ENCODE data around the gene MANBA.

Gene MANBA

DNA sequence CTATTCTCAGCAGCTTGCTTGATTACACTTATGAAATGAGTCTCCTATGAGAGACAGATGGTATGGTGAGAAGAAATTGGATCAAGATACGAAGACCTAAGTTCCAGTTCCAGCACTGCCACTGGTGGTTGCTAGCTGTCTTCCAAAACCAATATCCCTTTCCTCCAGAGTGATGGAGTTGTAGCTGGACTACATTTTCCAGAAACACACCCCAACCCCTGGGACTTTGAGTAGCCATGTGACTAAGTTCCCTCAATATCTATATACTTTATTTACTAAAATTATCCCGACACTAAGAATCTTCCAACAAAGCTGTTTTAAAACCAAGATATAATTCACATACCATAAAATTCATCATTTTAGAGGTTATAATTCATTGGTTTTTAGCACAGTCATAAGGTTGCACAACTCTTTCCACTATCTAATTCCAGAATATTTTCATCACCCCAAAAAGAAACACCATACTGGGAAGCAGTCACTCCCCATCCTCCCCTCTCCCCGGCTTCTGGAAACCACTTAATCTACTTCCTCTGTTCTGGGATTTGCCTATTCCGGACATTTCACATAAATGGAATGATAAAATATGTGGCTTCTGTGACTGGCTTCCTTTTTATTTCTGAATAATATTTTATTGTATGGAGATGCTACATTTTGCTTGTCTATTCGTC is 118.0 kb downstream of the MANBA start:
- 100% methylated on average over 1 of the region's 5 CpGs for WGBS (ENCODE audit: insufficient coverage)
- no peak for DNase-seq
- ChIA-PET CTCF (interaction anchor here (1.6 to 1.7 kb wide), 2 partner anchors 9 to 12 kb away, joined by 3 to 6 read pairs; no protein-coding TSS in a partner anchor), POLR2A (no interaction called here)
- no peak overlapping the region for H3K4me3 ChIP-seq (ENCODE audit: control insufficient read depth in 1 of 7, extremely low read depth in 1 of 7, insufficient read depth in 4 of 7, low read depth in 2 of 7, low read length in 6 of 7)
- peaks cover 32 to 64% (median 49%) of the 10 kb centered on the region in 4 experiments for H3K36me3 ChIP-seq (ENCODE audit: control insufficient read depth in 4 of 4, insufficient read depth in 4 of 4, low read length in 3 of 4)
- no peaks in the 10 kb centered on the region for H3K4me1 ChIP-seq (ENCODE audit: control extremely low read depth in 1 of 4, control insufficient read depth in 4 of 4, insufficient read depth in 4 of 4, low read length in 3 of 4)
- no peak overlapping the region for H3K27ac ChIP-seq (ENCODE audit: insufficient read depth in 1 of 2, low read depth in 1 of 2, low read length in 2 of 2, poor library complexity in 1 of 2, severe bottlenecking in 2 of 2)
- peaks cover 0 to 4% (median 0%) of the 10 kb centered on the region in 5 experiments for H3K9me3 ChIP-seq (ENCODE audit: control extremely low read depth in 1 of 5, control insufficient read depth in 4 of 5, insufficient read depth in 2 of 5, low read depth in 1 of 5, low read length in 4 of 5)
- H3K27me3 ChIP-seq (replicated peaks in 2 of 5; ENCODE audit: control insufficient read depth in 4 of 5, insufficient read depth in 5 of 5, low read length in 4 of 5), result no peaks in the 10 kb centered on the region

DNA sequence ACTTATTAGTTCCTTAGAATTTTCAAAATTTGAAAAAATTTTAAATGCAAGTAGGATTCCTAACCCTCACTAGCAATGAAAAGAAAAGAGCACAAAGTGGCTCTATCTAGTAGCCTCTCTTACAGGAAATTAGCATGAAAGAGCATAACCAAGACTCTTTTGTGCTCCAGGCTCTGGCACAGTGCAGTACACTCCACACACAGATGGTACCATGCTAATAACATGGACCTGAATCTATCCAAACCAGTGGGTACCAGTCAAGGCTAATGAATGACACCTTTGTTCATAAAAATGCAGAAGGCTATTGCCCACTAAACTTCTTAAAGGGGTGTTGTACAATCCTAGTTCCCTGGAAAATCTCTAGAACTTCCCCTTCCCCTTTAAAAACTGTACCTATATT is 119.0 kb downstream of the MANBA start:
- no peak overlapping the region for H3K27ac ChIP-seq (ENCODE audit: insufficient read depth in 1 of 2, low read depth in 1 of 2, low read length in 2 of 2, poor library complexity in 1 of 2, severe bottlenecking in 2 of 2)
- ChIA-PET POLR2A (no interaction called here), CTCF (interaction anchor here (1.7 kb wide), 1 partner anchor 10 kb away, joined by 6 read pairs; no protein-coding TSS in a partner anchor)
- H3K36me3 ChIP-seq (ENCODE audit: control insufficient read depth in 4 of 4, insufficient read depth in 4 of 4, low read length in 3 of 4), result peaks cover 35 to 67% (median 52%) of the 10 kb centered on the region in 4 experiments
- DNase-seq, result no peak
- H3K4me3 ChIP-seq (ENCODE audit: control insufficient read depth in 1 of 7, extremely low read depth in 1 of 7, insufficient read depth in 4 of 7, low read depth in 2 of 7, low read length in 6 of 7), result no peak overlapping the region
- no peaks in the 10 kb centered on the region for H3K27me3 ChIP-seq (replicated peaks in 2 of 5; ENCODE audit: control insufficient read depth in 4 of 5, insufficient read depth in 5 of 5, low read length in 4 of 5)
- H3K4me1 ChIP-seq (ENCODE audit: control extremely low read depth in 1 of 4, control insufficient read depth in 4 of 4, insufficient read depth in 4 of 4, low read length in 3 of 4), result no peaks in the 10 kb centered on the region
- H3K9me3 ChIP-seq (ENCODE audit: control extremely low read depth in 1 of 5, control insufficient read depth in 4 of 5, insufficient read depth in 2 of 5, low read depth in 1 of 5, low read length in 4 of 5), result peaks cover 0 to 4% (median 0%) of the 10 kb centered on the region in 5 experiments

DNA sequence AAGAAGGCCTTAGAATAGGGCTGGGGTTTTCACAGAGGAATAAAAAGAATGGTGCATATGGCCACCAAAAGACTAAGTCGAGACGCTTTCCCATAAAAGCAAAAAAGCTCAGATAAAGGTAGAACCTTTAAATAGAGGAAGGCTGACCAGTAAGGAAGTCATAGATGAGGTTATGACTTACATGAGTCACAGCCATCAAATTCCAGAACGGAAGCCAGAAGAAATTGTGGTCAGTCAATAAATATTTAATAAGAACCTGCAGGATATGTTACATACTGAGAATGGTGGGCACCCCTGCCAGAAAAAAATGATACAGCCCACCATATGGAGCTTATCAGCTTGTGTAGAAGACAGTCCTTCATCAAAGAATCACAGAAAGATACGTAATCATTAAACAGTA is 120.1 kb downstream of the MANBA start:
- H3K4me3 ChIP-seq (ENCODE audit: control insufficient read depth in 1 of 7, extremely low read depth in 1 of 7, insufficient read depth in 4 of 7, low read depth in 2 of 7, low read length in 6 of 7), result no peak overlapping the region
- H3K27ac ChIP-seq (ENCODE audit: insufficient read depth in 1 of 2, low read depth in 1 of 2, low read length in 2 of 2, poor library complexity in 1 of 2, severe bottlenecking in 2 of 2), result no peak overlapping the region
- no peaks in the 10 kb centered on the region for H3K27me3 ChIP-seq (replicated peaks in 2 of 5; ENCODE audit: control insufficient read depth in 4 of 5, insufficient read depth in 5 of 5, low read length in 4 of 5)
- peaks cover 26 to 67% (median 50%) of the 10 kb centered on the region in 4 experiments for H3K36me3 ChIP-seq (ENCODE audit: control insufficient read depth in 4 of 4, insufficient read depth in 4 of 4, low read length in 3 of 4)
- ChIA-PET CTCF (interaction anchor here (1.1 to 1.2 kb wide), 2 partner anchors 20 to 367 kb away, joined by 3 read pairs; no protein-coding TSS in a partner anchor), POLR2A (no interaction called here)
- H3K9me3 ChIP-seq (ENCODE audit: control extremely low read depth in 1 of 5, control insufficient read depth in 4 of 5, insufficient read depth in 2 of 5, low read depth in 1 of 5, low read length in 4 of 5), result peaks cover 0 to 2% (median 0%) of the 10 kb centered on the region in 5 experiments
- no peaks in the 10 kb centered on the region for H3K4me1 ChIP-seq (ENCODE audit: control extremely low read depth in 1 of 4, control insufficient read depth in 4 of 4, insufficient read depth in 4 of 4, low read length in 3 of 4)
- DNase-seq, result no peak
- WGBS (ENCODE audit: insufficient coverage), result 93% methylated on average over 2 of the region's 4 CpGs

DNA sequence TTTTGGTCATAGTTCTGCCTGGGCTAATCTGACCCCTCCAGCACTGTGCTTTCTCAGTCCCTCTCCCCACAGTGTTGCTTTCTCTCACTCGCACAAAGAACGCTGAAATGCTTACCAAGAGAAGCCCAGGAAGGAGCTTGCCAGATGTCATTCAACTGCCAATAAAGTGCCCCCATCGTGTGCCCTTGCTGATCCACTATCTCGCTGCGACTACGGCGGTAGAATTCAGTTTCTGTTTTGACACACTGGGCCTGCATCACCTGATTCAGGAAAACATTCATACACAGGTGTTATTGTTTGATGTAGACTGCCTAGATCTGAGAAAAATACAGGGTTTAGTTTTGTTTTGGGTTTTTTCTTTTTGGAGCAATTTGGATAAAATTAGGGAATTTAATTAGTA is 121.2 kb downstream of the MANBA start:
- H3K27me3 ChIP-seq (replicated peaks in 2 of 5; ENCODE audit: control insufficient read depth in 4 of 5, insufficient read depth in 5 of 5, low read length in 4 of 5), result no peaks in the 10 kb centered on the region
- H3K4me3 ChIP-seq (ENCODE audit: control insufficient read depth in 1 of 7, extremely low read depth in 1 of 7, insufficient read depth in 4 of 7, low read depth in 2 of 7, low read length in 6 of 7), result no peak overlapping the region
- no peaks in the 10 kb centered on the region for H3K9me3 ChIP-seq (ENCODE audit: control extremely low read depth in 1 of 5, control insufficient read depth in 4 of 5, insufficient read depth in 2 of 5, low read depth in 1 of 5, low read length in 4 of 5)
- H3K36me3 ChIP-seq (ENCODE audit: control insufficient read depth in 4 of 4, insufficient read depth in 4 of 4, low read length in 3 of 4), result peaks cover 17 to 73% (median 54%) of the 10 kb centered on the region in 4 experiments
- CTCF ChIA-PET, result interaction anchor here (0.6 kb wide), 1 partner anchor 357 kb away, joined by 4 read pairs; no protein-coding TSS in a partner anchor
- POLR2A ChIA-PET, result no interaction called here
- no peak overlapping the region for H3K27ac ChIP-seq (ENCODE audit: insufficient read depth in 1 of 2, low read depth in 1 of 2, low read length in 2 of 2, poor library complexity in 1 of 2, severe bottlenecking in 2 of 2)
- H3K4me1 ChIP-seq (ENCODE audit: control extremely low read depth in 1 of 4, control insufficient read depth in 4 of 4, insufficient read depth in 4 of 4, low read length in 3 of 4), result no peaks in the 10 kb centered on the region
- DNase-seq, result no peak
- 93% methylated on average over 3 of the region's 7 CpGs for WGBS (ENCODE audit: insufficient coverage)

DNA sequence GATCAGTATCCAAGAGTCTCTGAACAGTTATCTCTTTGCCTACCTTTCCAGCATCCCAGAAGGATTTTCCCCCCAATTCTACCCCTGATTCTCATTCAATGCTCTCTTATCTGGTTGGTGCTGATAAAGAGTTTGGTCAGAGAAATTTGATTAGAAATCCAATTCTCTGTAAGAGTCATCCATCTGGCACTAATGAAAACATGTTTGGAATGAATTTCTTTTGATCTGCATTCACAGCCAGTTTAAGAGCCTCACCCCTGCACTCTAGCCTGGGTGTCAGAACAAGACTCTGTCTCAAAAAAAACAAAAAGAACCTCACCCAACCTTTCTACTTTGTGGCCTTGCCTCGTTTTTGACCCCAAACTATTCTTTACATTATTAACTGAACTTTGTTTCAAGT is 122.1 kb downstream of the MANBA start:
- no peak for DNase-seq
- Histone ChIP-seq H3K27me3 (replicated peaks in 2 of 5; ENCODE audit: control insufficient read depth in 4 of 5, insufficient read depth in 5 of 5, low read length in 4 of 5) (no peaks in the 10 kb centered on the region), H3K4me1 (ENCODE audit: control extremely low read depth in 1 of 4, control insufficient read depth in 4 of 4, insufficient read depth in 4 of 4, low read length in 3 of 4) (no peaks in the 10 kb centered on the region), H3K4me3 (ENCODE audit: control insufficient read depth in 1 of 7, extremely low read depth in 1 of 7, insufficient read depth in 4 of 7, low read depth in 2 of 7, low read length in 6 of 7) (no peak overlapping the region), H3K9me3 (ENCODE audit: control extremely low read depth in 1 of 5, control insufficient read depth in 4 of 5, insufficient read depth in 2 of 5, low read depth in 1 of 5, low read length in 4 of 5) (no peaks in the 10 kb centered on the region), H3K27ac (ENCODE audit: insufficient read depth in 1 of 2, low read depth in 1 of 2, low read length in 2 of 2, poor library complexity in 1 of 2, severe bottlenecking in 2 of 2) (no peak overlapping the region), H3K36me3 (ENCODE audit: control insufficient read depth in 4 of 4, insufficient read depth in 4 of 4, low read length in 3 of 4) (peaks cover 19 to 77% (median 59%) of the 10 kb centered on the region in 4 experiments)
- WGBS (ENCODE audit: insufficient coverage), result no CpG with 5 or more reads among the region's 1 CpG
- ChIA-PET POLR2A (no interaction called here), CTCF (no interaction called here)

DNA sequence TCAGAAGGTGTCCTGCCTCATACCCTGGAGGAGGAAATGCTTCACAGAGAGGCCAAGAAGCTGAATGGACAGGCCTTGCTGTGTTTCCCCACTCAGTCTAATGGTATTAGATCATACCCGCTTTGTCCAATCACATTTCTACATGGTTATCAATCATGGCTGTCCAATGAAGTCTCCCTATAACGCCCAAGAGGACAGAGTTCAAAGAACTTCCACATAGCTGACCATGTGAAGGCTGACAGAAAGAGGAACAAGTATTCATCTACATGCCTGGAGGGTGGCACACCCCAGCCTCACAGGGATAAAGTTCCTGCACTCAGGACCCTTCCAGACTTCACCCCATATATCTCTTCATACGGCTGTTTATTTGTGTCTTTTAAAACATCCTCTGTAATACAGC is 123.4 kb downstream of the MANBA start:
- no peak overlapping the region for H3K27ac ChIP-seq (ENCODE audit: insufficient read depth in 1 of 2, low read depth in 1 of 2, low read length in 2 of 2, poor library complexity in 1 of 2, severe bottlenecking in 2 of 2)
- POLR2A ChIA-PET, result no interaction called here
- CTCF ChIA-PET, result interaction anchor here (0.6 to 0.9 kb wide), 2 partner anchors 11 to 14 kb away, joined by 3 read pairs; no protein-coding TSS in a partner anchor
- no peak for DNase-seq
- no peaks in the 10 kb centered on the region for H3K4me1 ChIP-seq (ENCODE audit: control extremely low read depth in 1 of 4, control insufficient read depth in 4 of 4, insufficient read depth in 4 of 4, low read length in 3 of 4)
- no peak overlapping the region for H3K4me3 ChIP-seq (ENCODE audit: control insufficient read depth in 1 of 7, extremely low read depth in 1 of 7, insufficient read depth in 4 of 7, low read depth in 2 of 7, low read length in 6 of 7)
- no peaks in the 10 kb centered on the region for H3K27me3 ChIP-seq (replicated peaks in 2 of 5; ENCODE audit: control insufficient read depth in 4 of 5, insufficient read depth in 5 of 5, low read length in 4 of 5)
- no peaks in the 10 kb centered on the region for H3K9me3 ChIP-seq (ENCODE audit: control extremely low read depth in 1 of 5, control insufficient read depth in 4 of 5, insufficient read depth in 2 of 5, low read depth in 1 of 5, low read length in 4 of 5)
- WGBS (ENCODE audit: insufficient coverage), result 80% methylated on average over 2 of the region's 3 CpGs
- peaks cover 22 to 85% (median 65%) of the 10 kb centered on the region in 4 experiments for H3K36me3 ChIP-seq (ENCODE audit: control insufficient read depth in 4 of 4, insufficient read depth in 4 of 4, low read length in 3 of 4)

DNA sequence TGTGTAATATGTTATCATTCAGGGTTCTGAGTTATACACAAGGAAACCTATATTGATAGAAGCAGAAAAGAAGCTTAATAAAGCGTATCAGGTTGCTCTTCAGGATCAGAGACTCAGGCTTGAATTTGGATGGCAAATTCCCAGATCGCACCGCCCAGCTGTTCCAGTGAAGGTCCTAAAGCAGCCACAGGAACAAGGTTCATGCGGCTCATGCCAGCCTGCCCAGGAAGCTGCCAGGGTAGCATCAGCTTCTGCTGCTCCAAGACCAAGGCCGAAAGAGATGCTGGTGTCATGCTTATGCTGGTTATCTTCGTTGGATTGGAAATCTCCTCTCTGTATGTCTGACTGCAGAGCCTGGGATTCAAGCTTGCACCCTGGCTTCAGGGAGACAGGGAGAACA is 127.7 kb downstream of the MANBA start:
- Histone ChIP-seq H3K9me3 (ENCODE audit: control extremely low read depth in 1 of 5, control insufficient read depth in 4 of 5, insufficient read depth in 2 of 5, low read depth in 1 of 5, low read length in 4 of 5) (no peaks in the 10 kb centered on the region), H3K36me3 (ENCODE audit: control insufficient read depth in 4 of 4, insufficient read depth in 4 of 4, low read length in 3 of 4) (peaks cover 14 to 68% (median 48%) of the 10 kb centered on the region in 4 experiments), H3K27ac (ENCODE audit: insufficient read depth in 1 of 2, low read depth in 1 of 2, low read length in 2 of 2, poor library complexity in 1 of 2, severe bottlenecking in 2 of 2) (no peak overlapping the region), H3K4me3 (ENCODE audit: control insufficient read depth in 1 of 7, extremely low read depth in 1 of 7, insufficient read depth in 4 of 7, low read depth in 2 of 7, low read length in 6 of 7) (no peak overlapping the region), H3K27me3 (replicated peaks in 2 of 5; ENCODE audit: control insufficient read depth in 4 of 5, insufficient read depth in 5 of 5, low read length in 4 of 5) (no peaks in the 10 kb centered on the region), H3K4me1 (ENCODE audit: control extremely low read depth in 1 of 4, control insufficient read depth in 4 of 4, insufficient read depth in 4 of 4, low read length in 3 of 4) (no peaks in the 10 kb centered on the region)
- WGBS (ENCODE audit: insufficient coverage), result 90% methylated on average over 6 of the region's 6 CpGs
- CTCF ChIA-PET, result interaction anchor here (1.0 kb wide), 1 partner anchor 12 kb away, joined by 3 read pairs; no protein-coding TSS in a partner anchor
- POLR2A ChIA-PET, result no interaction called here
- DNase-seq, result no peak
